Measurements from ENCODE around the gene MAPKAP1.

Gene MAPKAP1

GRCh38 chr9:125510980-125511379 lies 196.0 kb downstream of the MAPKAP1 start:
- DNase-seq = no peak

- DNase-seq = no peak
Measured at GRCh38 chr9:125509476-125509875, 197.5 kb downstream of the MAPKAP1 start.

GRCh38 chr9:125508249-125508648 lies 198.8 kb downstream of the MAPKAP1 start:
- no peak for DNase-seq

- no peak for DNase-seq
Measured at GRCh38 chr9:125507226-125507625, 199.8 kb downstream of the MAPKAP1 start.

- no peak for DNase-seq
Measured at GRCh38 chr9:125505988-125506438, 201.0 kb downstream of the MAPKAP1 start.

- no peak for DNase-seq
Measured at GRCh38 chr9:125504616-125505015, 202.4 kb downstream of the MAPKAP1 start.

GRCh38 chr9:125497906-125498305 lies 209.1 kb downstream of the MAPKAP1 start:
- DNase-seq = no peak

- no peak for DNase-seq
Measured at GRCh38 chr9:125497478-125497877, 209.5 kb downstream of the MAPKAP1 start.

GRCh38 chr9:125496313-125496834 lies 210.6 kb downstream of the MAPKAP1 start:
- DNase-seq = no peak

GRCh38 chr9:125495172-125496119 lies 211.6 kb downstream of the MAPKAP1 start:
- DNase-seq = no peak

GRCh38 chr9:125494653-125494915 lies 212.4 kb downstream of the MAPKAP1 start:
- no peak for DNase-seq

- DNase-seq = no peak
Measured at GRCh38 chr9:125493881-125494652, 212.9 kb downstream of the MAPKAP1 start.

- DNase-seq = no peak
Measured at GRCh38 chr9:125493384-125493783, 213.6 kb downstream of the MAPKAP1 start.

GRCh38 chr9:125492719-125493118 lies 214.3 kb downstream of the MAPKAP1 start:
- no peak for DNase-seq

GRCh38 chr9:125487842-125488241 lies 219.2 kb downstream of the MAPKAP1 start:
- DNase-seq = no peak

GRCh38 chr9:125486576-125486975 lies 220.4 kb downstream of the MAPKAP1 start:
- DNase-seq = no peak

GRCh38 chr9:125486152-125486508 lies 220.9 kb downstream of the MAPKAP1 start:
- no peak for DNase-seq

- no peak for DNase-seq
Measured at GRCh38 chr9:125485471-125486151, 221.4 kb downstream of the MAPKAP1 start.

GRCh38 chr9:125484350-125485282 lies 222.4 kb downstream of the MAPKAP1 start:
- no peak for DNase-seq

GRCh38 chr9:125483697-125484096 lies 223.3 kb downstream of the MAPKAP1 start:
- no peak for DNase-seq

- DNase-seq = no peak
Measured at GRCh38 chr9:125479846-125480615, 227.0 kb downstream of the MAPKAP1 start.
